SK-N-SH (cell line): Measurements from ENCODE around the gene GALT. TPM values are rescaled to one million over a fixed set of nuclear protein-coding genes. Genes with fewer than 3 reads are reported as not detected.

Experiments
- CTCF ChIA-PET: fragments of 300-600, 350-600 bp; formaldehyde crosslinking; extraction: SDS; loops from one replicate; lab custom pipeline; 2021; lab: Yijun Ruan, JAX
- POLR2A ChIA-PET: fragments of 350-600 bp; sonication (Branson Sonifier 250); formaldehyde crosslinking; extraction: SDS; loops from one replicate; lab custom pipeline; 2020; ENCODE audit warnings: antibody characterized with exemption, inconsistent platforms; lab: Yijun Ruan, JAX
- DNase-seq: peaks from one replicate; pipeline ENCODE4 v3.0.0; 2012
- H2AFZ ChIP-seq: fragments of 200-600 bp; sonication (generic); 2 replicates; pipeline ENCODE4 v1.8.1; 2016; ENCODE audit warnings: antibody characterized with exemption, mild to moderate bottlenecking, low read depth
- H3F3A ChIP-seq: fragments of 200-600 bp; sonication (generic); replicated peaks from 2 replicates; pipeline ENCODE3; 2016; ENCODE audit warnings: antibody characterized with exemption, mild to moderate bottlenecking; ENCODE audit not compliant: insufficient read depth
- H3K27ac ChIP-seq, 2 experiments: fragments of 200-500 bp in 1 of 2; fragments of 200-600 bp in 1 of 2; sonication (Bioruptor generic) in 1 of 2; sonication (generic), shearing (Covaris generic) in 1 of 2; 2 replicates each; pipeline versions ENCODE4 v1.5.1 to v1.6.1; 2014 to 2016; ENCODE audit warnings: low read depth in 2 of 2, inconsistent platforms in 1 of 2, low read length in 1 of 2, mild to moderate bottlenecking in 1 of 2, mixed read lengths in 1 of 2
- H3K27me3 ChIP-seq: fragments of 200-600 bp; sonication (generic), shearing (Covaris generic); 2 replicates; pipeline ENCODE4 v1.6.1; 2016; ENCODE audit warnings: mixed run types; ENCODE audit not compliant: insufficient read depth
- H3K36me3 ChIP-seq, 2 experiments: fragments of 200-500 bp in 1 of 2; fragments of 200-600 bp in 1 of 2; sonication (Bioruptor generic) in 1 of 2; sonication (generic) in 1 of 2; replicated peaks in 1 of 2; 2 replicates each; pipeline versions ENCODE3 to v1.5.1; 2014 to 2016; ENCODE audit warnings: low read length in 1 of 2, mild to moderate bottlenecking in 1 of 2; ENCODE audit not compliant: insufficient read depth in 2 of 2, control insufficient read depth in 1 of 2
- H3K4me1 ChIP-seq, 2 experiments: fragments of 200-500 bp in 1 of 2; fragments of 200-600 bp in 1 of 2; sonication (Bioruptor generic) in 1 of 2; sonication (generic), shearing (Covaris generic) in 1 of 2; 2 replicates each; pipeline versions ENCODE4 v1.5.1 to v1.6.1; 2014 to 2016; ENCODE audit warnings: low read depth in 1 of 2, low read length in 1 of 2, mixed run types in 1 of 2; ENCODE audit not compliant: insufficient read depth in 2 of 2, control insufficient read depth in 1 of 2
- H3K4me2 ChIP-seq: fragments of 200-600 bp; sonication (generic), shearing (Covaris generic); 2 replicates; pipeline ENCODE4 v1.6.1; 2017; ENCODE audit warnings: mixed run types
- H3K4me3 ChIP-seq, 2 experiments: fragments of 200-500 bp in 1 of 2; fragments of 200-600 bp in 1 of 2; sonication (Bioruptor generic) in 1 of 2; sonication (generic), shearing (Covaris generic) in 1 of 2; 2 replicates each; pipeline versions ENCODE4 v1.5.1 to v1.8.1; 2014 to 2016; ENCODE audit warnings: low read depth in 2 of 2, inconsistent platforms in 1 of 2, low read length in 1 of 2, mild to moderate bottlenecking in 1 of 2, mixed read lengths in 1 of 2, moderate library complexity in 1 of 2
- H3K79me2 ChIP-seq: fragments of 200-600 bp; sonication (generic); 2 replicates; pipeline ENCODE4 v1.8.1; 2017; ENCODE audit warnings: mild to moderate bottlenecking; ENCODE audit not compliant: insufficient read depth
- H3K9ac ChIP-seq: fragments of 200-600 bp; sonication (generic); 2 replicates; pipeline ENCODE4 v1.6.1; 2017; ENCODE audit warnings: mixed run types
- H3K9me2 ChIP-seq: fragments of 200-600 bp; sonication (generic); 2 replicates; pipeline ENCODE4 v1.6.1; 2017; ENCODE audit warnings: mixed run types
- H3K9me3 ChIP-seq: fragments of 200-600 bp; sonication (generic); 2 replicates; pipeline ENCODE4 v1.6.1; 2017; ENCODE audit warnings: mixed run types, mild to moderate bottlenecking, moderate library complexity
- H4K20me1 ChIP-seq: fragments of 200-600 bp; sonication (generic); 2 replicates; pipeline ENCODE4 v1.6.1; 2017; ENCODE audit warnings: mild to moderate bottlenecking, mixed run types; ENCODE audit not compliant: insufficient read depth
- CHD2 ChIP-seq: fragments of 150-350 bp; IDR thresholded peaks from 2 replicates; pipeline ENCODE4 v1.6.1; 2018; ENCODE audit warnings: low read length; ENCODE audit not compliant: partially characterized antibody
- CTCF ChIP-seq: fragments of 200-600 bp; sonication (generic); IDR thresholded peaks from 2 replicates; pipeline ENCODE4 v1.6.1; 2017; ENCODE audit warnings: antibody characterized with exemption, mild to moderate bottlenecking, moderate library complexity
- ELF1 ChIP-seq: IDR thresholded peaks from 2 replicates; pipeline ENCODE4 v1.4.0; 2012
- EP300 ChIP-seq, 2 experiments: IDR thresholded peaks; 2 replicates each; pipeline versions ENCODE4 v1.4.0 to v1.6.1; 2012; ENCODE audit warnings: borderline replicate concordance in 1 of 2, low read depth in 1 of 2, low read length in 1 of 2
- FOXM1 ChIP-seq: IDR thresholded peaks from 2 replicates; pipeline ENCODE4 v1.4.0; 2012; ENCODE audit warnings: low read depth, mild to moderate bottlenecking
- GABPA ChIP-seq: IDR thresholded peaks from 2 replicates; pipeline ENCODE4 v1.4.0; 2012; ENCODE audit warnings: low read depth, mild to moderate bottlenecking
- GATA2 ChIP-seq: sonication (generic); formaldehyde crosslinking; IDR thresholded peaks from 2 replicates; pipeline ENCODE4 v1.5.0; 2020; ENCODE audit warnings: mild to moderate bottlenecking, missing genetic modification reagents
- JUND ChIP-seq: IDR thresholded peaks from 2 replicates; pipeline ENCODE4 v1.4.0; 2012
- MEF2A ChIP-seq: IDR thresholded peaks from 2 replicates; pipeline ENCODE4 v1.4.0; 2012; ENCODE audit warnings: low read depth, borderline replicate concordance
- NRF1 ChIP-seq: IDR thresholded peaks from 2 replicates; pipeline ENCODE4 v1.6.1; 2012; ENCODE audit warnings: low read depth, mild to moderate bottlenecking, low read length
- POLR2AphosphoS5 ChIP-seq: IDR thresholded peaks from 2 replicates; pipeline ENCODE4 v1.6.1; 2012; ENCODE audit warnings: low read depth, low read length
- RAD21 ChIP-seq: IDR thresholded peaks from 2 replicates; pipeline ENCODE4 v1.6.1; 2012; ENCODE audit warnings: mild to moderate bottlenecking, low read length
- REST ChIP-seq: IDR thresholded peaks from 2 replicates; pipeline ENCODE4 v1.6.1; 2012; ENCODE audit warnings: mild to moderate bottlenecking, low read depth, low read length, moderate library complexity
- RXRA ChIP-seq: IDR thresholded peaks from 2 replicates; pipeline ENCODE4 v1.4.0; 2012; ENCODE audit warnings: low read depth, mild to moderate bottlenecking, borderline replicate concordance
- SIN3A ChIP-seq: IDR thresholded peaks from 2 replicates; pipeline ENCODE4 v1.6.1; 2012; ENCODE audit warnings: low read depth, mild to moderate bottlenecking, low read length, moderate library complexity, borderline replicate concordance
- SMC3 ChIP-seq: IDR thresholded peaks from 2 replicates; pipeline ENCODE4 v1.6.1; 2012; ENCODE audit warnings: low read depth, low read length, improper control_type of control experiment
- TCF12 ChIP-seq: IDR thresholded peaks from 2 replicates; pipeline ENCODE4 v1.4.0; 2012
- YY1 ChIP-seq: IDR thresholded peaks from 2 replicates; pipeline ENCODE4 v1.4.0; 2012; ENCODE audit warnings: low read depth, mild to moderate bottlenecking
- ZBTB33 ChIP-seq: IDR thresholded peaks from 2 replicates; pipeline ENCODE4 v1.4.0; 2012; ENCODE audit warnings: low read depth, borderline replicate concordance
- WGBS: methylation state at CpG from one replicate; pipeline ENCODE4 v1.1.6; 2017; ENCODE audit warnings: low lambda C conversion rate; 5-methylcytosine and 5-hydroxymethylcytosine counted together
- polyA plus RNA-seq, 3 experiments: library from polyadenylated mRNA; depleted of rRNA; stranded (reverse); fragments of >200 nt; gene quantifications; 2 replicates each; pipeline ENCODE4 v1.2.3, GENCODE V29; 2012

Gene GALT
- polyA plus RNA-seq, 1 of the 3 experiments (the other 2 are of a cell fraction) = 45.9 TPM

GRCh38 chr9:34663303-34663605 is 16.8 kb downstream of the GALT start (continued):
- TF ChIP-seq RAD21 (no peak), YY1 (no peak), MEF2A (no peak), SIN3A (no peak), CTCF (no peak), SMC3 (no peak), JUND (no peak), REST (no peak)

GRCh38 chr9:34664281-34665066 is 18.0 kb downstream of the GALT start:
- H4K20me1 ChIP-seq = no peaks in the 10 kb centered on the region
- no peaks in the 10 kb centered on the region for H3K9me3 ChIP-seq
- peak overlapping the region; percentile 92 for H3K4me2 ChIP-seq
- H3F3A ChIP-seq = peaks cover 13% of the 10 kb centered on the region
- H2AFZ ChIP-seq = peak overlapping the region; percentile 86; the same call in 1 of the 2 replicates
- H3K4me3 ChIP-seq = peak overlapping the region; percentile 64 to 80
- WGBS = 20% methylated on average over 17 of the region's 18 CpGs
- POLR2A ChIA-PET = interaction anchor here (1.0 to 1.6 kb wide), 4 partner anchors 10 to 27 kb away, joined by 3 to 10 read pairs (median 6); partner anchors contain the start of genes GALT and SIGMAR1
- H3K9me2 ChIP-seq = no peaks in the 10 kb centered on the region
- H3K36me3 ChIP-seq = peaks cover 0 to 2% of the 10 kb centered on the region in 2 experiments
- peaks cover 8 to 12% of the 10 kb centered on the region in 2 experiments; a peak in 3 of 4 replicates for H3K4me1 ChIP-seq
- H3K27me3 ChIP-seq = no peaks in the 10 kb centered on the region
- peaks cover 20% of the 10 kb centered on the region; the same call in 1 of the 2 replicates for H3K79me2 ChIP-seq
- peak overlapping the region; percentile 56; the same call in 1 of the 2 replicates for H3K9ac ChIP-seq
- DNase-seq = peak; percentile 69
- CTCF ChIA-PET = interaction anchor here (0.8 to 8.1 kb wide), 18 partner anchors 8 to 1031 kb away, joined by 3 to 56 read pairs (median 4); partner anchors contain the start of genes ARID3C, CCL19, GALT and IL11RA
- peak overlapping the region; percentile 28 to 83 for H3K27ac ChIP-seq
- TF ChIP-seq ZBTB33 = no peak
- TF ChIP-seq EP300 (IDR thresholded peaks at IDR 0.05; ENCODE audit: borderline replicate concordance in 1 of 2, low read depth in 1 of 2, low read length in 1 of 2) = no peak
- no peak for TF ChIP-seq SIN3A
- no peak for TF ChIP-seq TCF12
- no peak for TF ChIP-seq GATA2 (CRISPR knock-in tag)
- TF ChIP-seq POLR2AphosphoS5 = no peak
- TF ChIP-seq JUND = no peak
- TF ChIP-seq FOXM1 = no peak
- no peak for TF ChIP-seq GABPA
- TF ChIP-seq CHD2 = no peak
- TF ChIP-seq SMC3 = peak; percentile 58
- TF ChIP-seq MEF2A = no peak
- peak; percentile 55 for TF ChIP-seq RAD21
- no peak for TF ChIP-seq RXRA
- no peak for TF ChIP-seq ELF1
- TF ChIP-seq NRF1 = no peak
- TF ChIP-seq REST = no peak
